HepG2 (cell line): ENCODE data around the gene MTTP.

Experiments
- JUN ChIP-seq: sonication (generic); formaldehyde crosslinking; IDR thresholded peaks from 2 replicates; pipeline ENCODE4 v1.4.0; 2020; ENCODE audit warnings: mild to moderate bottlenecking, missing genetic modification reagents
- POLR2A ChIP-seq, 2 experiments: IDR thresholded peaks; 2 replicates each; pipeline ENCODE4 v1.6.1; 2011; ENCODE audit warnings: low read depth in 2 of 2, low read length in 2 of 2, mild to moderate bottlenecking in 1 of 2, moderate library complexity in 1 of 2; ENCODE audit not compliant: insufficient read depth in 1 of 2
- POLR2AphosphoS5 ChIP-seq: IDR thresholded peaks from 2 replicates; pipeline ENCODE4 v1.6.1; 2012; ENCODE audit warnings: low read depth, low read length
- TCF7 ChIP-seq: sonication (generic); IDR thresholded peaks from 2 replicates; pipeline ENCODE4 v1.6.1; 2016; ENCODE audit warnings: antibody characterized with exemption, low read depth
- USF2 ChIP-seq, 2 experiments: sonication (generic) in 1 of 2; formaldehyde crosslinking in 1 of 2; IDR thresholded peaks; 2 replicates each; pipeline versions ENCODE4 v1.5.1 to v1.6.1; 2011 to 2020; ENCODE audit warnings: borderline replicate concordance in 1 of 2, low read depth in 1 of 2, low read length in 1 of 2, mild to moderate bottlenecking in 1 of 2, missing genetic modification reagents in 1 of 2, moderate library complexity in 1 of 2
- YY1 ChIP-seq: IDR thresholded peaks from 2 replicates; pipeline ENCODE4 v1.6.1; 2011; ENCODE audit warnings: low read length, low read depth, moderate library complexity, mild to moderate bottlenecking; ENCODE audit not compliant: insufficient read depth, insufficient replicate concordance
- ZNF20 ChIP-seq: sonication (generic); formaldehyde crosslinking; IDR thresholded peaks from 2 replicates; pipeline ENCODE4 v1.4.0; 2020; ENCODE audit warnings: mild to moderate bottlenecking, moderate library complexity, missing genetic modification reagents
- ZNF225 ChIP-seq: sonication (generic); formaldehyde crosslinking; IDR thresholded peaks from 2 replicates; pipeline ENCODE4 v1.4.0; 2020; ENCODE audit warnings: mild to moderate bottlenecking, missing genetic modification reagents
- ZNF24 ChIP-seq: fragments of 450-650 bp; IDR thresholded peaks from 2 replicates; pipeline ENCODE4 v1.6.1; 2017; ENCODE audit warnings: antibody characterized with exemption, mild to moderate bottlenecking
- ZNF776 ChIP-seq: sonication (generic); formaldehyde crosslinking; IDR thresholded peaks from 2 replicates; pipeline ENCODE4 v1.4.0; 2020; ENCODE audit warnings: mild to moderate bottlenecking, missing genetic modification reagents
- TF ChIP-seq, protein P1 (sequence below): sonication (generic); formaldehyde crosslinking; IDR thresholded peaks from 2 replicates; pipeline ENCODE4 v1.5.0; 2020; ENCODE audit warnings: mild to moderate bottlenecking, missing genetic modification reagents, moderate library complexity
- TF ChIP-seq, protein P2 (sequence below): sonication (generic); formaldehyde crosslinking; IDR thresholded peaks from 2 replicates; pipeline ENCODE4 v1.4.0; 2020; ENCODE audit warnings: missing genetic modification reagents

DNA sequence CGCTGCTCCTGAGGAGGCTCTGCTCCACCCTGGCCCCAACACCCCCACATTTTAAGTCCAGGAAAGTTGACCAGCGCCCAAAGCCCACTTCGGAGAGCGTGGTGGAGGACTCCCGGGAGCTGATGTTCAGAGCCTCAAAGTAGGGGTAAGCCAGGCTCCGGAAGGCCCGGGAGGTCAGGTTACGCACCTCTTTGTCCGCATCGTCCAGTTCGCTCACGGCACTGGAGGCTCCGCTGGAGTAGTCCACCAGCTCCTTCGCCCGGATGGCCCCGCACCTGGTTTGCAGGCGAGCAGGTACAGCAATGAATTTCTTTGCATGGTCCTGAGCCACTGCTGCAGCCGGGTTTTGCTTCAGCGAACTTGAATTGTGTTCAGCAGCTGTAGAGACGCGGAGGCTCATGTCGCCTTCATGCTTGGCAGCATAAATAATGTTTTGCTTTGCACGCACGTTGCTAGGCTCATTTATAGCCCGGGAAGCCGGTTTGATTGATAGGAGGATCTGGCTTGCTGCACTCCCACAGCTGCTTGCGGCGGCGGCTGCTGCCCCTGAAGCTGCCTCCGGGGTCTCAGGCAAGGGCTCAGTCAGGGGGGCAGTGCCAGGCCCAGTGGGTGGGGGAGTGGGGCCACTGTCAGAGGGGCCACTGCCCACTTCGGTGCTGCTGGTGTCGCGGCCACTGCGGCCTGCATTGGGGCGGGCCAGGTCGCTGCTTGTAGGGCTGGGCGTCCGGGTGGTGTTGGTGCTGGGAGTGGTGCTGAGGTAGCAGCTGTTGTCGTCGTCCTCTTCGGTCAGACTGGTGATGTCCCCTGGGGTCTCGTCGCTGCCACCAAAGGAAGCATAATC lies 78.2 kb downstream of the MTTP start:
- TF ChIP-seq POLR2A (IDR thresholded peaks at IDR 0.05; ENCODE audit: insufficient read depth in 1 of 2, low read depth in 2 of 2, low read length in 2 of 2) (no peak), JUN (CRISPR knock-in tag) (no peak), TCF7 (no peak), YY1 (no peak), POLR2AphosphoS5 (no peak), ZNF776 (CRISPR knock-in tag) (no peak), ZNF24 (no peak), USF2 (IDR thresholded peaks at IDR 0.05; ENCODE audit: low read depth, low read length) (no peak), USF2 (CRISPR knock-in tag; IDR thresholded peaks at IDR 0.05; ENCODE audit: borderline replicate concordance) (no peak), ZNF225 (CRISPR knock-in tag) (no peak), ZNF20 (CRISPR knock-in tag) (no peak)
- TF ChIP-seq, protein P1, sequence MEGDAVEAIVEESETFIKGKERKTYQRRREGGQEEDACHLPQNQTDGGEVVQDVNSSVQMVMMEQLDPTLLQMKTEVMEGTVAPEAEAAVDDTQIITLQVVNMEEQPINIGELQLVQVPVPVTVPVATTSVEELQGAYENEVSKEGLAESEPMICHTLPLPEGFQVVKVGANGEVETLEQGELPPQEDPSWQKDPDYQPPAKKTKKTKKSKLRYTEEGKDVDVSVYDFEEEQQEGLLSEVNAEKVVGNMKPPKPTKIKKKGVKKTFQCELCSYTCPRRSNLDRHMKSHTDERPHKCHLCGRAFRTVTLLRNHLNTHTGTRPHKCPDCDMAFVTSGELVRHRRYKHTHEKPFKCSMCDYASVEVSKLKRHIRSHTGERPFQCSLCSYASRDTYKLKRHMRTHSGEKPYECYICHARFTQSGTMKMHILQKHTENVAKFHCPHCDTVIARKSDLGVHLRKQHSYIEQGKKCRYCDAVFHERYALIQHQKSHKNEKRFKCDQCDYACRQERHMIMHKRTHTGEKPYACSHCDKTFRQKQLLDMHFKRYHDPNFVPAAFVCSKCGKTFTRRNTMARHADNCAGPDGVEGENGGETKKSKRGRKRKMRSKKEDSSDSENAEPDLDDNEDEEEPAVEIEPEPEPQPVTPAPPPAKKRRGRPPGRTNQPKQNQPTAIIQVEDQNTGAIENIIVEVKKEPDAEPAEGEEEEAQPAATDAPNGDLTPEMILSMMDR (CRISPR knock-in tag), result no peak
- TF ChIP-seq, protein P2, sequence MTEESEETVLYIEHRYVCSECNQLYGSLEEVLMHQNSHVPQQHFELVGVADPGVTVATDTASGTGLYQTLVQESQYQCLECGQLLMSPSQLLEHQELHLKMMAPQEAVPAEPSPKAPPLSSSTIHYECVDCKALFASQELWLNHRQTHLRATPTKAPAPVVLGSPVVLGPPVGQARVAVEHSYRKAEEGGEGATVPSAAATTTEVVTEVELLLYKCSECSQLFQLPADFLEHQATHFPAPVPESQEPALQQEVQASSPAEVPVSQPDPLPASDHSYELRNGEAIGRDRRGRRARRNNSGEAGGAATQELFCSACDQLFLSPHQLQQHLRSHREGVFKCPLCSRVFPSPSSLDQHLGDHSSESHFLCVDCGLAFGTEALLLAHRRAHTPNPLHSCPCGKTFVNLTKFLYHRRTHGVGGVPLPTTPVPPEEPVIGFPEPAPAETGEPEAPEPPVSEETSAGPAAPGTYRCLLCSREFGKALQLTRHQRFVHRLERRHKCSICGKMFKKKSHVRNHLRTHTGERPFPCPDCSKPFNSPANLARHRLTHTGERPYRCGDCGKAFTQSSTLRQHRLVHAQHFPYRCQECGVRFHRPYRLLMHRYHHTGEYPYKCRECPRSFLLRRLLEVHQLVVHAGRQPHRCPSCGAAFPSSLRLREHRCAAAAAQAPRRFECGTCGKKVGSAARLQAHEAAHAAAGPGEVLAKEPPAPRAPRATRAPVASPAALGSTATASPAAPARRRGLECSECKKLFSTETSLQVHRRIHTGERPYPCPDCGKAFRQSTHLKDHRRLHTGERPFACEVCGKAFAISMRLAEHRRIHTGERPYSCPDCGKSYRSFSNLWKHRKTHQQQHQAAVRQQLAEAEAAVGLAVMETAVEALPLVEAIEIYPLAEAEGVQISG, result no peak
